Endodermal cell (in vitro differentiated cells): ENCODE measurements around the gene MLANA. TPM values are rescaled to one million over a fixed set of nuclear protein-coding genes. Genes with fewer than 3 reads are reported as not detected.

Experiments
- DNase-seq: peaks from one replicate; pipeline ENCODE4 v3.0.0-alpha.2; 2017
- H3K27ac ChIP-seq: 2 replicates; pipeline ENCODE4 v1.5.1; 2013; ENCODE audit warnings: mild to moderate bottlenecking, low read depth, low read length, moderate library complexity
- H3K27me3 ChIP-seq: 2 replicates; pipeline ENCODE4 v1.6.1; 2013; ENCODE audit warnings: mild to moderate bottlenecking, low read length, moderate library complexity; ENCODE audit not compliant: insufficient read depth, control insufficient read depth, poor library complexity, severe bottlenecking
- H3K36me3 ChIP-seq: 2 replicates; pipeline ENCODE4 v1.7.0; 2013; ENCODE audit warnings: mild to moderate bottlenecking, low read length, moderate library complexity; ENCODE audit not compliant: control insufficient read depth, insufficient read depth
- H3K4me1 ChIP-seq: one replicate; pipeline ENCODE4 v1.7.0; 2013; ENCODE audit warnings: low read length; ENCODE audit not compliant: control insufficient read depth, insufficient read depth
- H3K4me3 ChIP-seq: 2 replicates; pipeline ENCODE4 v1.5.1; 2013; ENCODE audit warnings: mild to moderate bottlenecking, low read length, moderate library complexity
- H3K9ac ChIP-seq: 2 replicates; pipeline ENCODE4 v1.6.1; 2013; ENCODE audit warnings: mild to moderate bottlenecking, low read length, moderate library complexity; ENCODE audit not compliant: poor library complexity, severe bottlenecking; ENCODE audit errors: extremely low read depth
- H3K9me3 ChIP-seq: 2 replicates; pipeline ENCODE4 v1.6.1; 2013; ENCODE audit warnings: mild to moderate bottlenecking, low read length, moderate library complexity; ENCODE audit not compliant: control insufficient read depth
- H3K27ac Mint-ChIP-seq: 2 replicates; pipeline ENCODE4 v1.8.0; 2020; ENCODE audit warnings: mixed read lengths
- H3K27me3 Mint-ChIP-seq: 2 replicates; pipeline ENCODE4 v1.8.0; 2021; ENCODE audit warnings: mild to moderate bottlenecking, mixed read lengths; ENCODE audit not compliant: insufficient read depth
- H3K36me3 Mint-ChIP-seq: 2 replicates; pipeline ENCODE4 v1.8.0; 2020; ENCODE audit warnings: low read depth, mixed read lengths
- H3K4me1 Mint-ChIP-seq: 2 replicates; pipeline ENCODE4 v1.8.0; 2020; ENCODE audit warnings: mixed read lengths
- H3K4me3 Mint-ChIP-seq: 2 replicates; pipeline ENCODE4 v1.8.0; 2020; ENCODE audit warnings: mild to moderate bottlenecking, moderate library complexity, mixed read lengths
- H3K9me3 Mint-ChIP-seq: 2 replicates; pipeline ENCODE4 v1.8.0; 2020; ENCODE audit warnings: mild to moderate bottlenecking, mixed read lengths
- WGBS, 2 experiments: methylation state at CpG; one replicate each; pipeline versions ENCODE4 v1.1.5 to v1.1.7; 2013; ENCODE audit warnings: missing lambda C conversion rate in 2 of 2, mixed read lengths in 1 of 2; ENCODE audit not compliant: insufficient coverage in 1 of 2, insufficient read length in 1 of 2; 5-methylcytosine and 5-hydroxymethylcytosine counted together
- total RNA-seq, 2 donors: library from RNA; stranded (reverse); fragmentation: NEBNext Ultra II Directional in 1 of 2; extraction: Animal tissue kit (Norgen Biotek cat#: 25700) in 1 of 2; gene quantifications; 2 replicates in 1 of 2; 3 replicates in 1 of 2; pipeline ENCODE4 v1.2.1, GENCODE V29; 2021
- TF ChIP-seq, protein P1 (sequence below): fragments of 200-600 bp; sonication (generic); conservative IDR thresholded peaks from 2 replicates; pipeline ENCODE4 v1.5.0; 2021; ENCODE audit warnings: antibody characterized with exemption, mild to moderate bottlenecking

Gene MLANA
- total RNA-seq, 2 donors from 2014 or later: not detected

DNA sequence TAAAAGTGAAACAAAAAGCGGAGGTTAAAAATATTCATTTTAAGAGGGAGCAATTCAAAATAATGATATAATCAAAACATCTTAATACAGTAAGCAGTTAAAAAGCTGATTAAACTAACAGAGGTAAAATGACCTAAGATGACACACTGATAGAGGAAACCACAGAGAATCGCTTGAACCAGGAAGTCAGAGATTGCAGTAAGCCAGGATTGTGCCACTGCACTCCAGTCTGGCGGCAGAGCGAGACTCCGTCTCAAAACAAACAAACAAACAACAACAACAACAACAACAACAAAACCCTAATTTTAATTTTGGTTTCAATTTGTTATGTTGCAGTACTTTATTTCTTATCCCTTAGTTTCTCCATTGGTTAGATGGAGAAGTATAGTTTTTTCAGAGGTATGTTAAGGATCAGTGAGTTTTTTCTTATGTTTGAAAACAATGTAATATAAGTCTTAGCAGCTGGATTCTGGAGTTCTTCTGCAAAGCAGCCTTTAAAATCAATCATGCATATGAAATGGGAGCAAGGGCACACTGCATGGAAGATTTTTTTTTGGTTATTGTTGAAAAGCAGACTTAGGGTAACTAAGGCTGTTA, 58.5 kb downstream of the MLANA start:
- WGBS, 2 experiments: 63 to 67% methylated on average over 1 to 4 of the region's 5 CpGs
- H3K27me3 Mint-ChIP-seq: no peaks in the 10 kb centered on the region
- no peak overlapping the region for H3K9ac ChIP-seq
- H3K4me1 ChIP-seq: peaks cover 12% of the 10 kb centered on the region
- TF ChIP-seq, protein P1, sequence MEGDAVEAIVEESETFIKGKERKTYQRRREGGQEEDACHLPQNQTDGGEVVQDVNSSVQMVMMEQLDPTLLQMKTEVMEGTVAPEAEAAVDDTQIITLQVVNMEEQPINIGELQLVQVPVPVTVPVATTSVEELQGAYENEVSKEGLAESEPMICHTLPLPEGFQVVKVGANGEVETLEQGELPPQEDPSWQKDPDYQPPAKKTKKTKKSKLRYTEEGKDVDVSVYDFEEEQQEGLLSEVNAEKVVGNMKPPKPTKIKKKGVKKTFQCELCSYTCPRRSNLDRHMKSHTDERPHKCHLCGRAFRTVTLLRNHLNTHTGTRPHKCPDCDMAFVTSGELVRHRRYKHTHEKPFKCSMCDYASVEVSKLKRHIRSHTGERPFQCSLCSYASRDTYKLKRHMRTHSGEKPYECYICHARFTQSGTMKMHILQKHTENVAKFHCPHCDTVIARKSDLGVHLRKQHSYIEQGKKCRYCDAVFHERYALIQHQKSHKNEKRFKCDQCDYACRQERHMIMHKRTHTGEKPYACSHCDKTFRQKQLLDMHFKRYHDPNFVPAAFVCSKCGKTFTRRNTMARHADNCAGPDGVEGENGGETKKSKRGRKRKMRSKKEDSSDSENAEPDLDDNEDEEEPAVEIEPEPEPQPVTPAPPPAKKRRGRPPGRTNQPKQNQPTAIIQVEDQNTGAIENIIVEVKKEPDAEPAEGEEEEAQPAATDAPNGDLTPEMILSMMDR: no peak
- H3K9me3 ChIP-seq: no peaks in the 10 kb centered on the region
- no peak overlapping the region for H3K4me3 Mint-ChIP-seq
- no peaks in the 10 kb centered on the region for H3K9me3 Mint-ChIP-seq
- H3K27ac ChIP-seq: no peak overlapping the region
- no peak overlapping the region for H3K27ac Mint-ChIP-seq
- peaks cover 24% of the 10 kb centered on the region for H3K4me1 Mint-ChIP-seq
- H3K36me3 ChIP-seq: no peaks in the 10 kb centered on the region
- H3K36me3 Mint-ChIP-seq: no peaks in the 10 kb centered on the region
- H3K4me3 ChIP-seq: no peak overlapping the region
- no peak for DNase-seq
- H3K27me3 ChIP-seq: no peaks in the 10 kb centered on the region

GRCh38 chr9:5950261-5950660, 59.6 kb downstream of the MLANA start:
- no peak overlapping the region for H3K4me3 ChIP-seq
- 88 to 95% methylated on average over 1 of the region's 1 CpG for WGBS, 2 experiments
- no peak for DNase-seq
- peaks cover 12% of the 10 kb centered on the region for H3K4me1 ChIP-seq
- no peak overlapping the region for H3K27ac ChIP-seq
- H3K9me3 ChIP-seq: no peaks in the 10 kb centered on the region
- no peak overlapping the region for H3K9ac ChIP-seq
- peaks cover 24% of the 10 kb centered on the region for H3K4me1 Mint-ChIP-seq
- TF ChIP-seq, protein P1: no peak
- no peaks in the 10 kb centered on the region for H3K36me3 ChIP-seq
- no peaks in the 10 kb centered on the region for H3K27me3 Mint-ChIP-seq
- H3K4me3 Mint-ChIP-seq: no peak overlapping the region
- H3K36me3 Mint-ChIP-seq: no peaks in the 10 kb centered on the region
- no peaks in the 10 kb centered on the region for H3K9me3 Mint-ChIP-seq
- no peaks in the 10 kb centered on the region for H3K27me3 ChIP-seq
- H3K27ac Mint-ChIP-seq: no peak overlapping the region

DNA sequence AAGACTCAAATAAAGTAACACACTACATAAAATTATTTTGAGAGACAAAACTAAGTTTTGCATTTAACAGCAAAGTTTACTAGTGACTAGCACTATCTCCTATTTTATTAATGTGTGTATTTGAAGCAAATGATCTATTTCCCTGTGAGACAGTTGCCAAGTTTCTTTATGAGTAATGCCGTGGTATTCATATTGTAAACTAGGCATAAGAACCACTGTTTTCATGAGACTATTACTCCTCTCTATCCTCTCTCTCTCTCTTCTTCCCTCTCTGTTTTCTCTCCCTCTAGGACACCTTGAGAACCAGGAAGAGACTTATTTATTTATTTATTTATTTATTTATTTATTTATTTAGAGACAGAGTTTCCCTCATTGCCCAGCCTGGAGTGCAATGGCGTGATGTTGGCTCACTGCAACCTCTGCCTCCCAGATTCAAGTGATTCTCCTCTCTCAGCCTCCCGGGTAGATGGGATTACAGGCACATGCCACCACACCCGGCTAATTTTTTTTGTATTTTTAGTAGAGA, 61.1 kb downstream of the MLANA start:
- TF ChIP-seq, protein P1: no peak
- Mint-ChIP-seq H3K9me3 (no peaks in the 10 kb centered on the region), H3K27ac (no peak overlapping the region), H3K27me3 (no peaks in the 10 kb centered on the region), H3K36me3 (no peaks in the 10 kb centered on the region), H3K4me3 (no peak overlapping the region), H3K4me1 (peaks cover 23% of the 10 kb centered on the region)
- 97 to 100% methylated on average over 1 to 4 of the region's 4 CpGs for WGBS, 2 experiments
- H3K9me3 ChIP-seq: no peaks in the 10 kb centered on the region
- no peaks in the 10 kb centered on the region for H3K36me3 ChIP-seq
- H3K27me3 ChIP-seq: no peaks in the 10 kb centered on the region
- H3K4me1 ChIP-seq: peaks cover 12% of the 10 kb centered on the region
- no peak overlapping the region for H3K9ac ChIP-seq
- H3K27ac ChIP-seq: no peak overlapping the region
- no peak for DNase-seq
- H3K4me3 ChIP-seq: no peak overlapping the region
